HepG2 (cell line): ENCODE data around the gene MKS1. TPM values are rescaled to one million over a fixed set of nuclear protein-coding genes. Genes with fewer than 3 reads are reported as not detected.

Experiments
- ATAC-seq: fragments of 200-7000 bp; cut with Tn5 transposase; 3 replicates; pipeline ENCODE4 v1.9.1; 2020; ENCODE audit warnings: mild to moderate bottlenecking, moderate library complexity
- BruUV-seq: library from RNA; stranded (reverse); fragments of 400-500 nt; replicated peaks from 2 replicates; lab custom pipeline; 2021; lab: Mats Ljungman, UMichigan
- CTCF ChIA-PET: fragments of 300-600 bp; formaldehyde crosslinking; extraction: SDS; loops from one replicate; lab custom pipeline; 2021; ENCODE audit warnings: low total read pairs, inconsistent platforms, low intra/inter-chr PET ratio; lab: Yijun Ruan, JAX
- POLR2A ChIA-PET: fragments of 350-600 bp; sonication (Branson Sonifier 250); formaldehyde crosslinking; loops from one replicate; lab custom pipeline; 2020; ENCODE audit warnings: antibody characterized with exemption, inconsistent platforms; lab: Yijun Ruan, JAX
- DNase-seq: peaks from one replicate; pipeline ENCODE4 v3.0.0-alpha.2; 2015; ENCODE audit warnings: low spot score
- FAIRE-seq: peaks from 3 replicates; lab custom pipeline; 2011; peaks lifted over from hg19 to GRCh38; lab: Jason Lieb, UNC
- H2AFZ ChIP-seq: one replicate; pipeline ENCODE4 v1.6.1; 2011; ENCODE audit warnings: low read length, inconsistent platforms
- H3K27ac ChIP-seq: fragments of 300-600 bp; 3 replicates; pipeline ENCODE4 v1.8.0; 2011; ENCODE audit warnings: mixed run types, mild to moderate bottlenecking, mixed read lengths, low read length, inconsistent platforms; ENCODE audit not compliant: insufficient read depth; ENCODE audit errors: extremely low read length
- H3K27me3 ChIP-seq, 2 experiments: fragments of 200-600 bp in 1 of 2; 2 replicates in 1 of 2; 3 replicates in 1 of 2; pipeline versions ENCODE4 v1.6.0 to v1.8.0; 2011; ENCODE audit warnings: low read length in 2 of 2, mild to moderate bottlenecking in 2 of 2, moderate library complexity in 2 of 2, inconsistent platforms in 1 of 2; ENCODE audit not compliant: insufficient read depth in 2 of 2, control insufficient read depth in 1 of 2
- H3K36me3 ChIP-seq, 2 experiments: fragments of 200-600 bp in 1 of 2; replicated peaks in 1 of 2; 2 replicates in 1 of 2; 3 replicates in 1 of 2; pipeline versions ENCODE4 v1.5.1 to v1.8.0; 2011; ENCODE audit warnings: low read length in 2 of 2, inconsistent platforms in 1 of 2; ENCODE audit not compliant: insufficient read depth in 2 of 2, control insufficient read depth in 1 of 2
- H3K4me1 ChIP-seq: 2 replicates; pipeline ENCODE4 v1.5.1; 2012; ENCODE audit warnings: low read length, inconsistent platforms; ENCODE audit not compliant: insufficient read depth
- H3K4me2 ChIP-seq: 2 replicates; pipeline ENCODE4 v1.6.0; 2011; ENCODE audit warnings: low read depth, low read length, inconsistent platforms
- H3K4me3 ChIP-seq, 3 experiments: fragments of 200-600 bp in 1 of 3; sonication (generic), shearing (Covaris generic) in 1 of 3; replicated peaks in 1 of 3; 2 replicates each; pipeline ENCODE4 v1.5.1; 2011 to 2016; ENCODE audit warnings: low read length in 3 of 3, inconsistent platforms in 2 of 3, low read depth in 2 of 3, mild to moderate bottlenecking in 2 of 3, control low read depth in 1 of 3, mixed read lengths in 1 of 3; ENCODE audit not compliant: insufficient read depth in 1 of 3
- H3K79me2 ChIP-seq: one replicate; pipeline ENCODE4 v1.6.1; 2011; ENCODE audit warnings: low read length, inconsistent platforms; ENCODE audit not compliant: insufficient read depth
- H3K9ac ChIP-seq: 2 replicates; pipeline ENCODE4 v1.6.0; 2011; ENCODE audit warnings: mild to moderate bottlenecking, low read depth, low read length, inconsistent platforms; ENCODE audit not compliant: insufficient read depth
- H3K9me3 ChIP-seq: 2 replicates; pipeline ENCODE4 v1.5.1; 2012; ENCODE audit warnings: mild to moderate bottlenecking, low read length
- H4K20me1 ChIP-seq: 2 replicates; pipeline ENCODE4 v1.6.0; 2011; ENCODE audit warnings: inconsistent platforms, mild to moderate bottlenecking, low read length, moderate library complexity; ENCODE audit not compliant: insufficient read depth
- BRD4 ChIP-seq: sonication (generic); formaldehyde crosslinking; IDR thresholded peaks from 2 replicates; pipeline ENCODE4 v1.4.0; 2020; ENCODE audit warnings: missing genetic modification reagents
- FOXO1 ChIP-seq: sonication (generic); formaldehyde crosslinking; IDR thresholded peaks from 2 replicates; pipeline ENCODE4 v1.4.0; 2020; ENCODE audit warnings: missing genetic modification reagents
- NR2F2 ChIP-seq: IDR thresholded peaks from 2 replicates; pipeline ENCODE4 v1.6.1; 2012; ENCODE audit warnings: low read depth, inconsistent platforms, borderline replicate concordance
- PTBP1 ChIP-seq: fragments of 200-400 bp; formaldehyde crosslinking; IDR thresholded peaks from 2 replicates; pipeline ENCODE4 v1.6.1; 2018; ENCODE audit warnings: low read length, low read depth; ENCODE audit not compliant: poor library complexity, severe bottlenecking
- RFX5 ChIP-seq: IDR thresholded peaks from 2 replicates; pipeline ENCODE4 v1.6.1; 2011; ENCODE audit warnings: low read depth, low read length, improper control_type of control experiment
- SOX13 ChIP-seq, 3 experiments: fragments of 450-650 bp in 1 of 3; sonication (generic) in 1 of 3; formaldehyde crosslinking in 1 of 3; IDR thresholded peaks in 2 of 3; conservative IDR thresholded peaks in 1 of 3; 2 replicates each; pipeline versions ENCODE4 v1.5.0 to v1.6.1; 2016 to 2020; ENCODE audit warnings: antibody characterized with exemption in 1 of 3, mild to moderate bottlenecking in 1 of 3, missing compliant biosample characterization in 1 of 3, missing genetic modification reagents in 1 of 3, moderate library complexity in 1 of 3
- SUZ12 ChIP-seq: fragments of 150-350 bp; IDR thresholded peaks from 2 replicates; pipeline ENCODE4 v1.6.1; 2014; ENCODE audit warnings: low read depth, low read length
- ZMAT3 ChIP-seq: sonication (generic); formaldehyde crosslinking; conservative IDR thresholded peaks from 2 replicates; pipeline ENCODE4 v1.7.0; 2021; ENCODE audit warnings: missing genetic modification reagents
- ZNF33A ChIP-seq: sonication (generic); formaldehyde crosslinking; IDR thresholded peaks from 2 replicates; pipeline ENCODE4 v1.5.1; 2020; ENCODE audit warnings: missing genetic modification reagents, mild to moderate bottlenecking, moderate library complexity, borderline replicate concordance
- ZNF430 ChIP-seq: sonication (generic); formaldehyde crosslinking; IDR thresholded peaks from 2 replicates; pipeline ENCODE4 v1.9.0; 2021; ENCODE audit warnings: mild to moderate bottlenecking, missing genetic modification reagents
- ZNF431 ChIP-seq: sonication (generic); formaldehyde crosslinking; IDR thresholded peaks from 2 replicates; pipeline ENCODE4 v1.9.0; 2022; ENCODE audit warnings: missing genetic modification reagents, low read depth, mild to moderate bottlenecking, borderline replicate concordance
- ZNF550 ChIP-seq: sonication (generic); formaldehyde crosslinking; IDR thresholded peaks from 2 replicates; pipeline ENCODE4 v1.4.0; 2020; ENCODE audit warnings: mild to moderate bottlenecking, missing genetic modification reagents, borderline replicate concordance
- ZNF557 ChIP-seq: sonication (generic); formaldehyde crosslinking; IDR thresholded peaks from 2 replicates; pipeline ENCODE4 v1.4.0; 2020; ENCODE audit warnings: missing genetic modification reagents
- ZNF569 ChIP-seq: sonication (generic); formaldehyde crosslinking; IDR thresholded peaks from 2 replicates; pipeline ENCODE4 v1.5.0; 2020; ENCODE audit warnings: mild to moderate bottlenecking, missing genetic modification reagents, moderate library complexity, borderline replicate concordance
- ZSCAN31 ChIP-seq: sonication (generic); formaldehyde crosslinking; IDR thresholded peaks from 2 replicates; pipeline ENCODE4 v1.5.0; 2020; ENCODE audit warnings: low read depth, mild to moderate bottlenecking, missing genetic modification reagents
- WGBS: methylation state at CpG from one replicate; pipeline ENCODE4 v1.1.6; 2017; ENCODE audit warnings: low lambda C conversion rate; 5-methylcytosine and 5-hydroxymethylcytosine counted together
- in situ Hi-C: cut with HindIII; loops from 2 replicates; pipeline ENCODE4 v1.10.0; 2017; ENCODE audit warnings: low pct_unique_long_range_greater_than_20kb; ENCODE audit not compliant: extremely low pct_ligation_motif_present
- intact Hi-C: fragments of 100-400 bp; cut with micrococcal nuclease; formaldehyde crosslinking; loops from one replicate; pipeline ENCODE4 v1.10.0; 2022; ENCODE audit not compliant: unreplicated experiment
- polyA plus RNA-seq, 8 experiments: library from polyadenylated mRNA; depleted of rRNA in 3 of 8; stranded (reverse) in 7 of 8; unstranded in 1 of 8; fragments of >200 nt; fragmentation: Illumina TruSeq in 4 of 8; extraction: Trizol in 4 of 8; gene quantifications; 2 replicates each; pipeline versions ENCODE4 v1.2.1 to v1.2.3, GENCODE V29; 2011 to 2016; ENCODE audit warnings: low read depth in 4 of 8, missing spikeins in 1 of 8, mixed read lengths in 1 of 8; ENCODE audit not compliant: insufficient read depth in 1 of 8
- total RNA-seq, 5 experiments: library from RNA; depleted of rRNA; stranded (reverse); fragments of >200 nt; fragmentation: Illumina TruSeq; extraction: Trizol; gene quantifications; 2 replicates each; pipeline ENCODE4 v1.2.3, GENCODE V29; 2016; ENCODE audit warnings: low read depth in 1 of 5
- TF ChIP-seq, protein P1 (sequence below): sonication (generic); formaldehyde crosslinking; conservative IDR thresholded peaks from 2 replicates; pipeline ENCODE4 v1.4.0; 2020; ENCODE audit warnings: mild to moderate bottlenecking, missing genetic modification reagents, moderate library complexity

MKS1 gene
- total and polyA plus RNA-seq, 2 of the 13 experiments (the other 11 are each of a cell fraction or from before 2014, with no cell fraction given): 16.1 to 26.3 TPM

DNA sequence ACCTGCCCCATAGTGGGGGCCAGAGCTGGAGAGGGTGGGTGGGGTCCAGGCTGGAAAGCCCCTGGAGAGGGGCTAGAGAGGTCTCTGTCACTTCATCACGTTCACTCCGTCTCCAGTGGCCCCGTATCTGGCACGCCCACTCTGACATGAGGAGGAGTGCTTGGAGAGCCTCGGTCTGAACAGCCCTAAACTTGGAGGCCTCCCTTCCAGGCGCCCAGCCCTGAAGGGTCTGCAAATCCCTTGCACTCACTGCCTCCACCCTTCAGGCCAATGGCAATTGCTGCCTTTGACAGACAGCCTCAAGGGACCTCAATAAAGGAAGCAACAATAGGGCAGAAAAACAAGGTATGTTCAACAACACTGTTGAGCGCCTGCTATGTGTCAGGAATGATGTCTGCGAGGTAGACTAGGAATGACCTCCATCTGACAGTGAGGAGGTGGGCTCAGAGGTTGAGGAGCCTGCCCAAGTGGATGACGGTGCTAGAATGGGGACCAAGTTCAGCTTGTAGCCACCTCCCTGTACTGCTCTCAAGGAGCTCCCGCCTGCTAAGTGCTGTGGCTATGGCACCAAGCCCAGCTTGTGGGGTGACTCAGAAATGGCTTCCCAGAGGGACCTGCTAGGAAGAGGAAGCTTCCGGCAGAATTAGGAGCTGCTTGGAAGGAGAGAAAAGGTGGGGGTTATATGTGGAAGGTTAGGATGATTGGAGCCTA is 29.5 kb downstream of the MKS1 start:
- intact Hi-C loops (no loop called here), in situ Hi-C loops (no loop called here)
- no peak overlapping the region for H2AFZ ChIP-seq
- no peaks in the 10 kb centered on the region for H3K9me3 ChIP-seq
- no peak overlapping the region for H3K9ac ChIP-seq
- DNase-seq: no peak
- peaks cover 0 to 54% of the 10 kb centered on the region in 2 experiments; a peak in 4 of 5 replicates for H3K27me3 ChIP-seq
- 26% methylated on average over 7 of the region's 11 CpGs for WGBS
- H3K27ac ChIP-seq: no peak overlapping the region
- H3K4me2 ChIP-seq: no peak overlapping the region
- CTCF ChIA-PET: no interaction called here
- no TSS peak for BruUV-seq
- no peaks in the 10 kb centered on the region for H3K36me3 ChIP-seq
- H4K20me1 ChIP-seq: no peaks in the 10 kb centered on the region
- no peaks in the 10 kb centered on the region for H3K4me1 ChIP-seq
- FAIRE-seq: no peak
- H3K4me3 ChIP-seq: no peak overlapping the region
- POLR2A ChIA-PET: no interaction called here
- no peaks in the 10 kb centered on the region for H3K79me2 ChIP-seq
- ATAC-seq: no peak
- no peak for TF ChIP-seq ZMAT3 (CRISPR knock-in tag)
- no peak for TF ChIP-seq FOXO1 (CRISPR knock-in tag)
- no peak for TF ChIP-seq SUZ12
- TF ChIP-seq, protein P1, sequence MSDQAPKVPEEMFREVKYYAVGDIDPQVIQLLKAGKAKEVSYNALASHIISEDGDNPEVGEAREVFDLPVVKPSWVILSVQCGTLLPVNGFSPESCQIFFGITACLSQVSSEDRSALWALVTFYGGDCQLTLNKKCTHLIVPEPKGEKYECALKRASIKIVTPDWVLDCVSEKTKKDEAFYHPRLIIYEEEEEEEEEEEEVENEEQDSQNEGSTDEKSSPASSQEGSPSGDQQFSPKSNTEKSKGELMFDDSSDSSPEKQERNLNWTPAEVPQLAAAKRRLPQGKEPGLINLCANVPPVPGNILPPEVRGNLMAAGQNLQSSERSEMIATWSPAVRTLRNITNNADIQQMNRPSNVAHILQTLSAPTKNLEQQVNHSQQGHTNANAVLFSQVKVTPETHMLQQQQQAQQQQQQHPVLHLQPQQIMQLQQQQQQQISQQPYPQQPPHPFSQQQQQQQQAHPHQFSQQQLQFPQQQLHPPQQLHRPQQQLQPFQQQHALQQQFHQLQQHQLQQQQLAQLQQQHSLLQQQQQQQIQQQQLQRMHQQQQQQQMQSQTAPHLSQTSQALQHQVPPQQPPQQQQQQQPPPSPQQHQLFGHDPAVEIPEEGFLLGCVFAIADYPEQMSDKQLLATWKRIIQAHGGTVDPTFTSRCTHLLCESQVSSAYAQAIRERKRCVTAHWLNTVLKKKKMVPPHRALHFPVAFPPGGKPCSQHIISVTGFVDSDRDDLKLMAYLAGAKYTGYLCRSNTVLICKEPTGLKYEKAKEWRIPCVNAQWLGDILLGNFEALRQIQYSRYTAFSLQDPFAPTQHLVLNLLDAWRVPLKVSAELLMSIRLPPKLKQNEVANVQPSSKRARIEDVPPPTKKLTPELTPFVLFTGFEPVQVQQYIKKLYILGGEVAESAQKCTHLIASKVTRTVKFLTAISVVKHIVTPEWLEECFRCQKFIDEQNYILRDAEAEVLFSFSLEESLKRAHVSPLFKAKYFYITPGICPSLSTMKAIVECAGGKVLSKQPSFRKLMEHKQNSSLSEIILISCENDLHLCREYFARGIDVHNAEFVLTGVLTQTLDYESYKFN (CRISPR knock-in tag): no peak
- TF ChIP-seq ZNF557: no peak
- TF ChIP-seq ZSCAN31: no peak
- no peak for TF ChIP-seq NR2F2
- no peak for TF ChIP-seq ZNF33A (CRISPR knock-in tag)
- no peak for TF ChIP-seq ZNF430 (CRISPR knock-in tag)
- no peak for TF ChIP-seq RFX5
- TF ChIP-seq SOX13 (IDR thresholded peaks at IDR 0.05): no peak
- TF ChIP-seq SOX13 (CRISPR knock-in tag; conservative IDR thresholded peaks at IDR 0.05 in 1 of 2, IDR thresholded peaks at IDR 0.05 in 1 of 2): no peak
- TF ChIP-seq PTBP1: no peak
- TF ChIP-seq ZNF550 (CRISPR knock-in tag): no peak
- TF ChIP-seq BRD4 (CRISPR knock-in tag): no peak
- no peak for TF ChIP-seq ZNF431
- TF ChIP-seq ZNF569 (CRISPR knock-in tag): no peak
